D341Med (cell line): ENCODE results near the gene TMEM219.

Experiments
- DNase-seq: peaks from one replicate; pipeline ENCODE4 v3.0.0; 2012; ENCODE audit warnings: low spot score

TMEM219 gene

DNA sequence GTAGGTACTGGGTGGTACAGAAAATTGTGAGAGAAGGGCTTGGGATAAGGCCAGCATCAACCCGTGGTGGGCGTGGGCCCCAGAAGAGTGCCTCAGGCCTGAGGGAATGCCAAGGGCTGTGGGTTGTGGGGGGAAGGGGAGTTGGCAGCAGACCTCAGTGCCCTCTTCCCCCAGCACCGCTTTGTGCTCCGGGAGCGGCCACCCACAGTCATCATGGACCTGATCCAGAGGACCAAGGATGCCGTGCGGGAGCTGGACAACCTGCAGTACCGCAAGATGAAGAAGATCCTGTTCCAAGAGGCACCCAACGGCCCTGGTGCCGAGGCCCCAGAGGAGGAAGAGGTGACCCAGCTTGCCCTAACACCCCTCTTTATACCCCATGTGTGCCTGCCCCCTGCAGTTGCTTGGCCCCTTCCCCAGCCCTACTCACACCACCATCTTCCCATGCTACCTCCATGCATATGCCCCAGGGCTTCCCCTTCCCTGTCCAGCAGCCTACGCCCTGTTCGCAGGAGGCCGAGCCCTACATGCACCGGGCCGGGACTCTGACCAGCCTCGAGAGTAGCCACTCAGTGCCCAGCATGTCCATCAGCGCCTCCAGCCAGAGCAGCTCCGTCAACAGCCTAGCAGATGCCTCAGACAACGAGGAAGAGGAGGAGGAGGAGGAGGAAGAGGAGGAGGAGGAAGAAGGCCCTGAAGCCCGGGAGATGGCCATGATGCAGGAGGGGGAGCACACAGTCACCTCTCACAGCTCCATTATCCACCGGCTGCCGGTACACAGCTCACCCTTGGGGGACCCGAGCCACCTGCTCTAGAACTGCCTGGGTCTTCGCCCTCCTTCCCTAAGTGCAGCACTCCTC lies 20.9 kb downstream of the TMEM219 start:
- DNase-seq, result no peak

DNA sequence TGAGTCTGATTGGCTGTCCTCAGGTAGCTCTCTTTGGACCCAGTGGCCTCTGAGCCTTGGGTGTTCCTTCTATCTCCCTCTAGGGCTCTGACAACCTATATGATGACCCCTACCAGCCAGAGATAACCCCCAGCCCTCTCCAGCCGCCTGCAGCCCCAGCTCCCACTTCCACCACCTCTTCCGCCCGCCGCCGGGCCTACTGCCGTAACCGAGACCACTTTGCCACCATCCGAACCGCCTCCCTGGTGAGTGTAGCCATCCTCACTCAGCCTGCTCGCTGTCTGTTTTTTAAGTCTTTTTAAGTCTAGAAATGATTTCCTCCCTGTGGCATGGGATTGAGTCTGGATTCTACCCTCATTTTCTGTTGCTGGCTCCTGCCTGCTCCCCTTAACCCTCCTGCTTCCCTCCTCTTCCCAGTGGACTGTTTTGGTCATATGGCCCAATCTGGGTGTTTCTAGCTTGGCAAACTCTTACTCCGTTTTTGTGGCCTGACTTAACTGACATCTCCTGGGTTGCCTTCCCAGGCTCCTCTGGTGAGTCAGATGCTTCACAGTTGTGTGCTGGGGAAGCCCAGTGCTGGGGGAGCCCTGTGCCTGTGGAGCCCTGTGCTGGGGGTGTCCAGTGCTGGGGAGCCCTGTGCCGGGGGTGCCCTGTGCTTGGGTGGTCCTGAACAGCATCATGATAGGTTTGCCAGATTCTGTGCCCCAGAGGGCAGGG lies 21.7 kb downstream of the TMEM219 start:
- DNase-seq, result no peak

DNA sequence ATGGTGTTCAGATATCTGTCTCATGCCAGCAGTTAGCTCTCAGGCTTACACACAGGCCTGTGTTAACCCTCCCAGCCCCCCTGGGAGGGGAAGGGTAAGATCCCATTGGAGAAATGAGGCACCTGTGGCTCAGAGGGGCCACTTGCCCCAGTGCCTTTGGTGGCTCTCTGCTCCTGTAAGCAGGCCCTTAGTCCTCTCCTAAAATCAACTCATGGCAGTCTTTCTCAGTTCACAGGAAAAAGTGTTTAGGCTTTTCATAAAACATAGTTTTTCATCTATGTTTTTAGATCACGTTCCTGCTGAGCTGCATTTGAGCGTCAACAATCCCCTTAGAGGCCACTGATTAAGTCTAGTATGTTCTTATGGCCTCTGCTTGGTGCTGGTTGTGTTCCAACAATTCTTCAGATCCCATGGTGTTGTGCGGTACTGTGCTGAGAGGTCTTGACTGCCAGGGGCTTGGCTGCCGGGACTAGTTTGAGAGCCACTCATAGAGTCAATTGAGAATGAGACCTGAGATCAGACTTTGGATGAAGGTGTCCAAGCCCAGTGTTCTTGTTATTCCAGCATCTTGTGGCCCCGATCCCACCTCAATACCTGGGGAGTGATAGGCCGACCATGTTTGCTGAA lies 22.4 kb downstream of the TMEM219 start:
- no peak for DNase-seq

DNA sequence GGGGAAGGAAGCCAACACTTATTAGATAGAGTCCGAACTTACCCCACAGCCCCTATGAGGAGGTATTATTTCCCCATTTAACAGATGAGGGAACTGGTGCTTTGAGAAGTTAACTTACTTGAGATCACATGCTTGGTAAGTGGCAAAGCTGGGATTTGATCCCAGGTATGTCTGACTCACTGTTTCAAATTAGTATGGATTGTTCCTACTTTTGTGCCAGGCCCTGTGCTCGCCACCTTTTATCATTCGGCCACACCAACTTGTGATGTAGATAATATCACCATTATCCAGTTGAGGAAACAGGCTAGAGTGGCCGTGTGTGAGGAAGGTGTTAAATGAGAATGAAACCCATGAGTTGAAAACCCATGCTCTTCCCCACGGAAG lies 22.9 kb downstream of the TMEM219 start:
- DNase-seq, result no peak

DNA sequence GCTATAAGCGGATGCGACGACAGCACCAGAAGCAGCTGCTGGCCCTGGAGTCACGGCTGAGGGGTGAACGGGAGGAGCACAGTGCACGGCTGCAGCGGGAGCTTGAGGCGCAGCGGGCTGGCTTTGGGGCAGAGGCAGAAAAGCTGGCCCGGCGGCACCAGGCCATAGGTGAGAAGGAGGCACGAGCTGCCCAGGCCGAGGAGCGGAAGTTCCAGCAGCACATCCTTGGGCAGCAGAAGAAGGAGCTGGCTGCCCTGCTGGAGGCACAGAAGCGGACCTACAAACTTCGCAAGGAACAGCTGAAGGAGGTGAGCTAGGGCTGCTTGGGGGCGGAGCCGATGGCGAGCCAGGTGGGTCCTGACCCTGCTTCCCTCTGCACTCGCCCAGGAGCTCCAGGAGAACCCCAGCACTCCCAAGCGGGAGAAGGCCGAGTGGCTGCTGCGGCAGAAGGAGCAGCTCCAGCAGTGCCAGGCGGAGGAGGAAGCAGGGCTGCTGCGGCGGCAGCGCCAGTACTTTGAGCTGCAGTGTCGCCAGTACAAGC lies 23.5 kb downstream of the TMEM219 start:
- DNase-seq, result no peak

DNA sequence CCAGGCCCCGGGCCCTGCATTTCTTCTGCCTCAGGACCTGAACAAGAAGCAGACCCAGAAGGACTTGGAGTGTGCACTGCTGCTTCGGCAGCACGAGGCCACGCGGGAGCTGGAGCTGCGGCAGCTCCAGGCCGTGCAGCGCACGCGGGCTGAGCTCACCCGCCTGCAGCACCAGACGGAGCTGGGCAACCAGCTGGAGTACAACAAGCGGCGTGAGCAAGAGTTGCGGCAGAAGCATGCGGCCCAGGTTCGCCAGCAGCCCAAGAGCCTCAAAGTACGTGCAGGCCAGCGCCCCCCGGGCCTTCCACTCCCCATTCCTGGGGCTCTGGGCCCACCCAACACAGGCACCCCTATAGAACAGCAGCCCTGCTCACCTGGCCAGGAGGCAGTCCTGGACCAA lies 24.4 kb downstream of the TMEM219 start:
- DNase-seq, result no peak

DNA sequence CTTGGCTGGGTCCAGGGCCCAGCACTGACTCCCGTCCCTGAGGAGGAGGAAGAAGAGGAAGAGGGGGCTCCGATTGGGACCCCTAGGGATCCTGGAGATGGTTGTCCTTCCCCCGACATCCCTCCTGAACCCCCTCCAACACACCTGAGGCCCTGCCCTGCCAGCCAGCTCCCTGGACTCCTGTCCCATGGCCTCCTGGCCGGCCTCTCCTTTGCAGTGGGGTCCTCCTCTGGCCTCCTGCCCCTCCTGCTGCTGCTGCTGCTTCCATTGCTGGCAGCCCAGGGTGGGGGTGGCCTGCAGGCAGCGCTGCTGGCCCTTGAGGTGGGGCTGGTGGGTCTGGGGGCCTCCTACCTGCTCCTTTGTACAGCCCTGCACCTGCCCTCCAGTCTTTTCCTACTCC lies 25.1 kb downstream of the TMEM219 start:
- no peak for DNase-seq

DNA sequence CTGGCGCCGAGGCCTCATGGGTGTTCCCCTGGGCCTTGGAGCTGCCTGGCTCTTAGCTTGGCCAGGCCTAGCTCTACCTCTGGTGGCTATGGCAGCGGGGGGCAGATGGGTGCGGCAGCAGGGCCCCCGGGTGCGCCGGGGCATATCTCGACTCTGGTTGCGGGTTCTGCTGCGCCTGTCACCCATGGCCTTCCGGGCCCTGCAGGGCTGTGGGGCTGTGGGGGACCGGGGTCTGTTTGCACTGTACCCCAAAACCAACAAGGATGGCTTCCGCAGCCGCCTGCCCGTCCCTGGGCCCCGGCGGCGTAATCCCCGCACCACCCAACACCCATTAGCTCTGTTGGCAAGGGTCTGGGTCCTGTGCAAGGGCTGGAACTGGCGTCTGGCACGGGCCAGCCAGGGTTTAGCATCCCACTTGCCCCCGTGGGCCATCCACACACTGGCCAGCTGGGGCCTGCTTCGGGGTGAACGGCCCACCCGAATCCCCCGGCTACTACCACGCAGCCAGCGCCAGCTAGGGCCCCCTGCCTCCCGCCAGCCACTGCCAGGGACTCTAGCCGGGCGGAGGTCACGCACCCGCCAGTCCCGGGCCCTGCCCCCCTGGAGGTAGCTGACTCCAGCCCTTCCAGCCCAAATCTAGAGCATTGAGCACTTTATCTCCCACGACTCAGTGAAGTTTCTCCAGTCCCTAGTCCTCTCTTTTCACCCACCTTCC lies 25.6 kb downstream of the TMEM219 start:
- DNase-seq, result no peak

DNA sequence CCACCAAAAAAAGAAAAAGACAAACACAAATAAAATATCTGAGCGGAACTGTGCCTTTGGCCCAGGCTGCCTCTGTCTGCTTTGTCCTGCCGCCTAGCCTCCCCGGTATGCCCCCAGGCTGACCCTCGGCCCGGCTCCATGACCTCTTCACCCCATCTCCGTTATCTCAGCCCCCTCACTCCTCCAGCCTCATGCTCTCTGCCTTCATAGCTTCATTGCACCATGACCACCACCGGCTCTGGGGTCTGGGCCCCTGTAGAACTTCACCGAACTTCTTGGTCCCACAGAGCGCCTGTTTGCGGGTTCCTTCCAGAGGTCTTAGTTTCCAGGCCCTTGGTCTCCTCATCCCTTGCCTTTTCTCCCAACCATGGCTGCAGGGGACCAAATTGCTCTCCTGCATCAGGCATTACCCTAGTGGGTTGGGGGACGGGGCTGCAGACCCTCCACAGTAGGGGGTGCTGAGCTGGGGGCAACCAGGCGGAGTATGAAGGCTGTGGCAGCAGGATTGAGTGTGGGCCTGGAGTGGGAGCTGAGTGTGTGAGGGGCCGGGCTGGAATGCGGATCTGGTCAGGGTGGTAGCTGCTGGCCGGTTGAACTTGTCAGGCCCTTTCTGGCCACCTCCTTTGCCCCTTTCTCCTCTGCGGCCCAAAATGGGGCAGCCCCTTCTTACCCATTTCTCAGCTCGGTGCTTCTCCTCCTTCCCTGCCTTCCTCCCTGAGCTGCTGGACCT lies 26.6 kb downstream of the TMEM219 start:
- DNase-seq, result no peak

DNA sequence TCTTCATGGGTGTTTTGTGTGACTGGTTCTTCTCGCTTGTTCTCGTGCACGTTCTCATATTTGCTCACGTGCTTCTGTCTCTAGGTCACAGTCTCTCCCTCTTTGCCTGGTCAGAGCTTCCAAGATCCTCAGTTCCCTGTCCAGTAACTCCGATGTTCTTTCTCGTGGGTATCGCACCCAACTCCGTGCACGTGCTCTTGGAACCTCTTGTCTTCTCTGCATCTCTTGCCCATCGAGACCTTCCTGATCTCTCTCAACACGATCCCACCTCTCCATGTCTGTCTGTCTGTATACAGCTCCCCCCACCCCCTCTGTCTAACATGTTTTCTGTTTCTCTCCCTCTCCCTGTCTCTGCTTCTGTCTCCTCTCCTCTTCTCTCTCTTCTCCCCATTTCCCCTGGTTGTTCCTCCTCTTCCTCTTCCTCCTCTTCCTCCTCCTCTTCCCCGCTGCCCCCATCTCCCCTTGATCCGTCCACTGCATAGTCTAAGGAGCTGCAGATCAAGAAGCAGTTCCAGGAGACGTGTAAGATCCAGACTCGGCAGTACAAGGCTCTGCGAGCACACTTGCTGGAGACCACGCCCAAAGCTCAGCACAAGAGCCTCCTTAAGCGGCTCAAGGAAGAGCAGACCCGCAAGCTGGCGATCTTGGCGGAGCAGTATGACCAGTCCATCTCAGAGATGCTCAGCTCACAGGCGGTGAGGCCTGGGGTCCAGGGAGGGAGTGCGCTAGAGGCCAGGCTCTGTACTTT lies 27.4 kb downstream of the TMEM219 start:
- no peak for DNase-seq

DNA sequence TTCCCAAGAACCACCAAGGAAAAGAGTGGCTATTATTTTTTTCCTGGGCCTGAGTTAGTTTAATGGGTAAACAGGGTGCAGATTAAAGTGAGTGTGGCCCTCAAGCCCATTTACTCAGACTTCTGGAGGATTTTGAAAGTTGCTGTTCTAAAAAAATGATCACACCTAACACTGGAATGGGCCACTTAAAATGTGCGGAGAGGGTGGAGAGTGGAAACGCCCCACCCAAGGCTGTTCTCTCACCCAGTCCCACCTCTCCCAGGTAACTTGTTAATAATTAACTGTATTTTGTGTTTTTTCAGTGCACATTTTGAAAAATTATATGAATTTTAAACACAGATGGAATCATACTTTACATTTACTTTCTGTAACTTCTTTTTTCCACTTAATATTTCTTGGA lies 28.2 kb downstream of the TMEM219 start:
- DNase-seq, result no peak

DNA sequence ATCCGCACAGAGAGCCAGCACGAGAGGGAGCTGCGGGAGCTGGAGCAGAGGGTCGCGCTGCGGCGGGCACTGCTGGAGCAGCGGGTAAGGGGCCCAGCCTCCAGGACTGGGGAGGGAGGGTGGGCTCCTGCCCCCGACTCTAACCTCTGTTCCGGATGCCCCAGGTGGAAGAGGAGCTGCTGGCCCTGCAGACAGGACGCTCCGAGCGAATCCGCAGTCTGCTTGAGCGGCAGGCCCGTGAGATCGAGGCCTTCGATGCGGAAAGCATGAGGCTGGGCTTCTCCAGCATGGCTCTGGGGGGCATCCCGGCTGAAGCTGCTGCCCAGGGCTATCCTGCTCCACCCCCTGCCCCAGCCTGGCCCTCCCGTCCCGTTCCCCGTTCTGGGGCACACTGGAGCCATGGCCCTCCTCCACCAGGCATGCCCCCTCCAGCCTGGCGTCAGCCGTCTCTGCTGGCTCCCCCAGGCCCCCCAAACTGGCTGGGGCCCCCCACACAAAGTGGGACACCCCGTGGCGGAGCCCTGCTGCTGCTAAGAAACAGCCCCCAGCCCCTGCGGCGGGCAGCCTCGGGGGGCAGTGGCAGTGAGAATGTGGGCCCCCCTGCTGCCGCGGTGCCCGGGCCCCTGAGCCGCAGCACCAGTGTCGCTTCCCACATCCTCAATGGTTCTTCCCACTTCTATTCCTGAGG lies 29.1 kb downstream of the TMEM219 start:
- DNase-seq, result no peak

DNA sequence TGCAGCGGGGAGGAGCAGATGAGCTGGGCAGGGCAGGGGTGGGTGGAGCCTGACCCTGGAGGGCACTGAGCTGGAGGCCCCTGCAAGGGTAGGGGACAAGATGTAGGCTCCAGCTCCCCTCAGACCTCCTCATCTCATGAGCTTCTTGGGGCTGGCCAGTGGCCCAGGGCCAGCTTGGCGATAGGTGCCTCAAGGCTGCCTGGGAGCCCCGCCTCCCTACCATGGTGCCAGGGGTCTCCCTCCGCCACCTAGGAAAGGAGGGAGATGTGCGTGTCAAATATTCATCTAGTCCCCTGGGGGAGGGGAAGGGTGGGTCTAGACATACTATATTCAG lies 29.7 kb downstream of the TMEM219 start:
- no peak for DNase-seq

DNA sequence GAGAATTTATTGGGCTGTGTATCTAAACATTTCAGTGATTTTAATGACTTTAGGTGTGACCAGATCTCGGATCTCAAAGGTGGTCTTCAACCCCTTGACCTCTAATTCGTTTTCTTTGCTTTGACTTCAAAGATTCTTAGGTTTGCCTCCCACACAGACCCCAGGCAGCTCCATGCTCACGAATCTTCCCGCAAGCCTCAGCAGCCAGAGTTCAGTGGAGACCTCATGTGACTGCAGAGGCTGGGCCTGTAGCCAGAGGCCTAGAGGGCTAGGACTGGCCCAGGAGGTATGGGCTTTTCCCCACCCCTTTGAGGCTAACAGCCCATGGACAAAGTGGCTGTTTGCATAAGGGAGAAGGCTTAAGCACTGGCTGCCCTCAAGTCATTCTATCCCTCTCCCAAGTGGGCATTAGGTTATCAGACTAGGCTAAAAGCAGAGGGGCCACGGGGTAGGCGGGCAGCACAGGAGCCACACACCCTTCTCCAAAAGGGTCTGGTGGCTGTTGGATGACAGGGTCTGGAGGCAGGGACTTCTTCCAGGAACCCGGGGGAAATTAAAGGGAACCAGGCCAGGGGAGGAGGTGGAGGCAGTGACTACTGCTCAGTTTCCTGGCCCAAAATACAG lies 30.6 kb downstream of the TMEM219 start:
- DNase-seq, result no peak

DNA sequence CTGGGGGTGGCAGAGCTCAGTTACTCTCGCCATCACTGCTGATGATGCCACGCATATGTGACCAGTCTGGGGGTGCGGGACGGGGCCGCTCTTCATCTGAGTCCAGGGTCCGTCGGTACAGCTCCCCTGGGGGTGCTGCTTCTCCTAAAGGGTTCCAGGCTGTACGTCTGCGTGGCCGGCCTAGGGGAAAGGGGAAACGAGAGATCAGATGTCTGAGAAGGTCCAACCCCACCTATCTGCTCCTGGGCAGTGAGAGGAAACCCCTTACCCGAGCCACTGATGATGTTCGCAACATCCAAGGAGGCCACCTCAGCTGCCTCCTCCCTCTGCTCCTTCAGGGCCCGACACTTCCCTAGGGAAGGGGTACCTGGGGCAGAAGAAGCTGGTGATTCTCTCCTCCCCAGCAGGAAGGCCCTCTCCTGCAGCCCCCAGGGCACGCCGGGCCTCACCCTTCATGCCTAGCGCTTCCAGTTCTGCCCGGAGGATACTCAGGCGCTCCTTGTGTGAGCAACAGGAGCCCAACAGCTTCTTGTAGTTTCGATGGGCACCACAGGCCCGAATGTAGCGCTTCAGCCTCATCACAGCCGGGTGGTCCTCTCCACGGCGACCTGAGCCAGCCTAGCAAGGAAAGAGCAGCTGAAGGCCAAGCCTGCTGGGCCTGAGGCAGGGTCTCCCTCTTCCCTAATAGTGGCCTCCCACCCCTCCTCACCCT lies 31.5 kb downstream of the TMEM219 start:
- no peak for DNase-seq

DNA sequence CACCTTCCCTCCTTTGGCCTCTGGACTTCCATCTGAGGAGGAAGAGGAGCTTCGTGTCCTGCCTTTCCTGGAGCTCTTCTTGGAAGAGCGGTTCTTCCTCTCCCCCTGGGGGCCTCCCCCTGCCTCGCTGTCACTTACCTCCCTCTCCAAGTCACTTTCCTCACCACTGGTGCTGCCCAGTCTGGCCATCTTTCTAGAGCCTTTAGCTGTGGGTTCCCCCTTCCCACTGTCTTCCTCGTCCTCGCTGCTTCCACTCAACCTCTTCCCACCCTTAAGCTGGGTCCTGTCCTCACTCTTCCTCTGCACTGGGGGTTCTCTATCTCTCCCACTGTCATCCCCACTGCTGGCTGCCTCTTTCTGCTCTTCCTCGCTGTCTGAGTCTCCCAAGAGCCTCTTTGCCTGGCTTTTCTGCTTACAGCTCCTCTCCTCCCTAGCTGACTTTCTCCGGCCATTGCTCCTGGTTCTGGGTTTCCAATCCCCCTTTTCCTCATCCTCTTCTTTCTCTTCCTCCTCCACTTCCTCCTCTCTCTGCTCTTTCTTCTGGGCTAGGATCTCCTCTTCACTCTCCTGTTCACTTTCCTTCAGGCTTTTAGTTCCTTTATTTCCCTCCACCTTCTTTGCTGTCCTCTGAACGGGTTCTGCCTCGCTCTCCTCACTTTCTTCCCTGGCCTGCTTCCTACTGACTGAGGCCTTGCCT lies 32.2 kb downstream of the TMEM219 start:
- DNase-seq, result no peak

DNA sequence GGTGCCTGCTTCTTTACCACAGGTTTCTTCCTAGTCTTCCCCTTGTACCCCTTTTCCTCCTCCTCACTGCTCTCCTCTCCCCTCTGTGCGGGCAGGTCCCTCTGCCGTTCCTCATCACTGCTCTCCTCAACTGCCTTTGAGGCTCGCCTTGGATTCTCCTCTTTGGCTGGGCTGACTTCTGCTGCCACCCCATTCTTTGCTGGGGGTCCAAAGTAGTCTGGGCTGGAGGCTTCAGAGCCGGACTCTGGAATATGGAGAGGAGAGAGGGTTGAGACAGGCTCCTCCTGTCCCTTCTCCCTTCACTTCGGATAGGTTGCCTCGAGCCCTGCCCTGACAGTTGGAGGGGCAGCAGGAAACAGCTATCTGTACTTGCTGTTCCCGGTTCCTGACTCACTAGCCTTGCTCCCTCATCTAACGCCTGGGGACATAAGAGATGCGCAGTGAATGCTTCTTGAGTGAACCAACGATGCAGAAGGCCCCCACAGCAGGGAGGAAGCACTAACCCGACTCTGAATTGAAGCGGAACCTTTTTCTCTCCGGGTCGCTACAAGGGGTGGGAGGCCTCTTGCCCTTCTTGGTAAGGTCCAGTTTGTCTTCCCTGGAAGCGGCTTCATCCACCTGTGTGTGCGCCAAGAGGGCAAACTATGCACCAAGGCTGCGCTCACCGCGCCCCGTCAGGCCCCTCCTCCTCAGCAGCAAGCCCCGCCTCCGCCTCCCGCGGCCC lies 32.9 kb downstream of the TMEM219 start:
- DNase-seq, result no peak
